Measurements from ENCODE around the gene RBM23. TPM values are rescaled to one million over a fixed set of nuclear protein-coding genes. Genes with fewer than 3 reads are reported as not detected.
A peak's percentile ranks its signal among the peaks of the same experiment; 100 is the strongest.

The RBM23 gene
- total and polyA plus RNA-seq, 9 of the 15 experiments (the other 6 are each of a cell fraction or from before 2014, with no cell fraction given): 46.0 to 102 (median 58.5) TPM

- Histone ChIP-seq H2AFZ (ENCODE audit: low read depth, low read length) (peak within 1 kb of the TSS; percentile 46; the same call in 1 of the 2 replicates), H3K27me3 (ENCODE audit: control insufficient read depth in 2 of 2, insufficient read depth in 2 of 2, low read length in 2 of 2) (no peaks in the 10 kb centered on the region), H4K20me1 (replicated peaks; ENCODE audit: control insufficient read depth, insufficient read depth, low read length) (peaks cover 3% of the 10 kb centered on the region; the same call in 1 of the 2 replicates), H3K4me1 (replicated peaks in 1 of 2; ENCODE audit: control insufficient read depth in 2 of 2, insufficient read depth in 2 of 2, low read length in 2 of 2) (peaks cover 26 to 37% of the 10 kb centered on the region in 2 experiments), H3K4me3 (no peak within 1 kb of the TSS), H3K4me2 (ENCODE audit: insufficient read depth, low read length) (peak within 1 kb of the TSS; percentile 22), H3K9me1 (ENCODE audit: control insufficient read depth, insufficient read depth, low read length) (no peaks in the 10 kb centered on the region), H3K27ac (ENCODE audit: extremely low read depth, low read depth, low read length) (no peak within 1 kb of the TSS; the same call in 2 of the 3 replicates), H3K36me3 (ENCODE audit: control insufficient read depth, insufficient read depth, low read length) (peaks cover 1% of the 10 kb centered on the region; the same call in 1 of the 3 replicates), H3K9me3 (replicated peaks; ENCODE audit: control insufficient read depth, insufficient read depth, low read depth, low read length) (no peaks in the 10 kb centered on the region), H3K79me2 (ENCODE audit: control insufficient read depth, insufficient read depth, low read length) (peaks cover 14% of the 10 kb centered on the region), H3K9ac (ENCODE audit: insufficient read depth in 1 of 2, low read depth in 2 of 2, low read length in 2 of 2) (peak within 1 kb of the TSS in 1 of 2 experiments; percentile 76; a peak in 3 of 4 replicates)
- DNase-seq (ENCODE audit: extremely low read depth in 1 of 4, low spot score in 3 of 4) (peak in 2 of 4 experiments; percentile 40 to 48), FAIRE-seq (no peak), ATAC-seq (no peak)
- in situ Hi-C loops (cut with MboI): no loop called here
- ChIA-PET POLR2A (interaction anchor here (0.5 to 3.8 kb wide), 12 partner anchors 8 to 688 kb away, joined by 3 to 60 read pairs (median 4); partner anchors contain the start of genes LRP10, PRMT5 and RBM23), CTCF (ENCODE audit: low intra/inter-chr PET ratio) (no interaction called here)
- 63% methylated on average over 14 of the region's 15 CpGs for WGBS (ENCODE audit: insufficient coverage, low coverage, missing lambda C conversion rate)
- BruUV-seq (replicated peaks): no TSS peak
- TF ChIP-seq SMC3 (conservative IDR thresholded peaks at IDR 0.05; ENCODE audit: insufficient read depth, low read depth, low read length): no peak
- TF ChIP-seq POLR2G (IDR thresholded peaks at IDR 0.05; ENCODE audit: low read depth, low read length): peak; percentile 60
- peak; percentile 90 for TF ChIP-seq ZNF740 (CRISPR knock-in tag; IDR thresholded peaks at IDR 0.05)
- TF ChIP-seq ZNF740 (tag; IDR thresholded peaks at IDR 0.05): no peak; a peak in 1 of 4 replicates
- no peak for TF ChIP-seq MCM7 (IDR thresholded peaks at IDR 0.05)
- TF ChIP-seq MXD1 (CRISPR knock-in tag; IDR thresholded peaks at IDR 0.05; ENCODE audit: borderline replicate concordance, poor library complexity, severe bottlenecking): no peak
- TF ChIP-seq RBM34 (IDR thresholded peaks at IDR 0.05; ENCODE audit: borderline replicate concordance, insufficient read depth, low read length): no peak
- no peak for TF ChIP-seq CHD2 (IDR thresholded peaks at IDR 0.05; ENCODE audit: low read depth, low read length)
- peak; percentile 14; the same call in 1 of the 2 replicates for TF ChIP-seq VEZF1 (CRISPR knock-in tag; IDR thresholded peaks at IDR 0.05)
- TF ChIP-seq NCOA4 (IDR thresholded peaks at IDR 0.05; ENCODE audit: partially characterized antibody): no peak
- 0 out of 2 replicates have a peak, but pooled peaks have one; percentile 12 for TF ChIP-seq EGR1 (conservative IDR thresholded peaks at IDR 0.05)
- peak; percentile 92 for TF ChIP-seq NFIC (IDR thresholded peaks at IDR 0.05)
- TF ChIP-seq MCM3 (IDR thresholded peaks at IDR 0.05): 0 out of 2 replicates have a peak, but pooled peaks have one; percentile 16
- TF ChIP-seq RBM39 (optimal IDR thresholded peaks at IDR 0.05; ENCODE audit: low read depth, low read length): peak; percentile 22
- 0 out of 2 replicates have a peak, but pooled peaks have one; percentile 17 for TF ChIP-seq ELF4 (CRISPR knock-in tag; IDR thresholded peaks at IDR 0.05)
- no peak for TF ChIP-seq HNRNPH1 (optimal IDR thresholded peaks at IDR 0.05; ENCODE audit: low read depth, low read length)
- intact Hi-C loops (cut with micrococcal nuclease): no loop called here
These were observed 35.6 kb downstream of the RBM23 start, which contains the start of gene REM2 for GRCh38 chr14:22883173-22883976. TSS of gene REM2 (plus strand) at chr14:22883222. CDS start at chr14:22883288, 66 bp downstream.

Measured in K562 (cell line).